GM18907 (cell line): ENCODE data around the gene MYRIP.
"Not testable (repeated sequence)": the region's sequence is repeated elsewhere in the genome, so short reads cannot be mapped to it uniquely, and the experiment has no call there.

Experiments used
- ATAC-seq: cut with Tn5 transposase; IDR thresholded peaks from one replicate; pipeline ENCODE4 v1.9.1; 2021; ENCODE audit warnings: mild to moderate bottlenecking, moderate library complexity; ENCODE audit not compliant: unreplicated experiment

MYRIP gene

DNA sequence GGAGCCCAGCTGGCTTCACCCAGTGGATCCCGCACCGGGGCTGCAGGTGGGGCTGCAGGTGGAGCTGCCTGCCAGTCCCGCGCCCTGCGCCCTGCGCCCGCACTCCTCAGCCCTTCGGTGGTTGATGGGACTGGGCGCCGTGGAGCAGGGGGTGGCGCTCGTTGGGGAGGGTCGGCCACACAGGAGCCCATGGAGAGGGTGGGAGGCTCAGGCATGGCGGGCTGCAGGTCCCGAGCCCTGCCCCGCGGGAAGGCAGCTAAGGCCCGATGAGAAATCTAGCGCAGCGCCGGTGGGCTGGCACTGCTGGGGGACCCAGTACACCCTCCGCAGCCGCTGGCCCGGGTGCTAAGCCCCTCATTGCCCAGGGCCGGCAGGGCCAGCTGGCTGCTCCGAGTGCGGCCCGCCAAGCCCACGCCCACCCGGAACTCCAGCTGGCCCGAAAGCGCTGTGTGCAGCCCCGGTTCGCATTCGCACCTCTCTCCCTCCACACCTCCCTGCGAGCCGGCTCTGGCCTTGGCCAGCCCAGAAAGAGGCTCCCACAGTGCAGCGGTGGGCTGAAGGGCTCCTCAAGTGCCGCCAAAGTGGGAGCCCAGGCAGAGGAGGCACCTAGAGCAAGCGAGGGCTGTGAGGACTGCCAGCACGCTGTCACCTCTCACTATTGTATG, 268.6 kb downstream of the MYRIP start:
- not testable (repeated sequence) for ATAC-seq

DNA sequence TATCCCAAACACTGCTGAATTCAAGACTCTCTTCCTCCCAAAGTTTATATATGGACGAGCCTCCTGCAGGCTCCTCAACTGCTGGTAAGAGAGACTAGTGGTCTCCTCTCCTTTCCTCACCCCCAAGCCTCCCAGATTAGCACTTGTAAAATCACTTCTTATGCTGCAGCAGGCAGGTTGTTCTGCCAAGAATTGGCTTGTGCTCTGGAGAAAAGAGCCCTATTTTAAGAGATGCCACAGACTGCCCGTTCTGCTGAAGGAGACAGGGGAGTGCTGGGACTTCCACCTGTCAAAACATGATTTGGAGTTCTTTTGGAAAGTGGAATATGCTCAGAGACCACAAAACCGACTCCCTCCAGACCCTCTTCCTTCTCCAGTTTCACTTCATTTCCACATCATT, 269.2 kb downstream of the MYRIP start:
- no peak for ATAC-seq

DNA sequence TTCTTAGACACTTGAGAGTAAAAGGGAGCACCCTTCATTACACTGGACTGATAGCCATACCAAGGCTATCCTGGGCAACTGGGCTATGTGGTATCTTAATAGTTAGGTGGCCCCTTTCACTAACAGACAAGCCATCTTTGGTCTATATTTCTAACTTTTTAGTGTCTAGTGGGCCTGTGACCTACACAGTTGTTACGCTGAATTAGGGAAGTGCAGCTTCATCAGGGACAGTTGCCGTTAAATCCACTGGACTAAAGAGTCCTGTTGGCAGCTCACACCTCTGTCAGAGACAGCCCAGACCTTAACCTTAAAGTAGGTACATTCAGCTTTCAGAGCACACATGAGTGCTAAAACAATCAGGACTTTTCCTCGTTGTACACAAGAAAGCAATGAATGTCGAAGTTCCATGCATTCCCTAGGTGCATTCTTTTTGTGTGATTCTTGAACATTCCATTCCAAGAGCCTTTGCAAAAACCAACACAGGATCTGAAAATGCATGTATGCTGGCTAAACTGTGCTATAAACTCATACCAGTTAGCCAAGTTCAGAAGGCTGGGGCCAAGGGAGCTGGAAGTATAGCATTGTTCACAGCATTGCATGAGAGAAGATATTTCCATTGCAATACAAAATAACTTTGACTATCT, 269.9 kb downstream of the MYRIP start:
- no peak for ATAC-seq

DNA sequence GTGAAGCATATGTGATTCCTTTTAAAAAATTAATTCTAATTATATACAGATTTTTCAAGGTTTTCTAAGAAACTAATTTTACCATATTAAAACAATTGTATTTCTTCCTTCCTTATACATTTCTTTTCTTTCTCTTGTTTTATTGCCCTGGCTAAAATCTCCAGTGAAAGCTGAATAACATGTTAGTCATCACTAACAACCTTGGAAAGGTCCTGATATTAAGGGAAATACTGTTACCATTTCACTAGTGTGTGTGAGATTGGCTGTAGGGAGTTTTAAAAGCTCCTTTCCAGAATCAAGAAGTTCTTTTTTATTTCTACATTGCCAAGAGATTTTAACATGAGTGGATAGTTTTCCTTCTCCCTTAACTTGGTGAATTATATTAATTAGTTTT, 270.4 kb downstream of the MYRIP start:
- no peak for ATAC-seq

DNA sequence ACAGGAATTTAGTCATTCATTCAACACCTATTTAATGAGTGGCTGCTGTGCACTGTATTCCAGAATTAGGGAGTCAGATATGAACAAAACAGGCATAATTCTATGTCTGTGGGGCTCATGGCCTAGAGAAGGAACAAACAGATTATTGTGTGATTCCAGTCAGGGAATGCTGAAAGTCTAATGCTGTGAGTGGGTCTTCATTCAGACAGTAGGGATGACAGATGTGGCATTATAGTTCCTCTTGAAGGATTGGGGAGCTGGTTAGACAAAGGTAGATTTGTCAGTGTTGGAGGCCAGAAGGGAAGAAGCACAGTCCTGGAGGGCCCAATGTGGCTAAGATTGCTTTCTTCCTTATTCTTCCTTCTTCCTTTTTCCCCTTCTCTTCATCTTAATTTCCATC, 273.7 kb downstream of the MYRIP start:
- ATAC-seq, result no peak

DNA sequence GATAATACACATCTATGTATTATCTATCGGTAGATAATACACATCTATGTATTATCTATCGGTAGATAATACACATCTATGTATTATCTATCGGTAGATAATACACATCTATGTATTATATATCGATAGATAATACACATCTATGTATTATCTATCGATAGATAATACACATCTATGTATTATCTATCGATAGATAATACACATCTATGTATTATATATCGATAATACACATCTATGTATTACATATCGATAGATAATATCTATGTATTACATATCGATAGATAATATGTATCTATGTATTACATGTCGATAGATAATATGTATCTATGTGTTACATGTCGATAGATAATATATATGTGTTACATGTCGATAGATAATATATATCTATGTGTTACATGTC, 275.0 kb downstream of the MYRIP start:
- ATAC-seq, result not testable (repeated sequence)

DNA sequence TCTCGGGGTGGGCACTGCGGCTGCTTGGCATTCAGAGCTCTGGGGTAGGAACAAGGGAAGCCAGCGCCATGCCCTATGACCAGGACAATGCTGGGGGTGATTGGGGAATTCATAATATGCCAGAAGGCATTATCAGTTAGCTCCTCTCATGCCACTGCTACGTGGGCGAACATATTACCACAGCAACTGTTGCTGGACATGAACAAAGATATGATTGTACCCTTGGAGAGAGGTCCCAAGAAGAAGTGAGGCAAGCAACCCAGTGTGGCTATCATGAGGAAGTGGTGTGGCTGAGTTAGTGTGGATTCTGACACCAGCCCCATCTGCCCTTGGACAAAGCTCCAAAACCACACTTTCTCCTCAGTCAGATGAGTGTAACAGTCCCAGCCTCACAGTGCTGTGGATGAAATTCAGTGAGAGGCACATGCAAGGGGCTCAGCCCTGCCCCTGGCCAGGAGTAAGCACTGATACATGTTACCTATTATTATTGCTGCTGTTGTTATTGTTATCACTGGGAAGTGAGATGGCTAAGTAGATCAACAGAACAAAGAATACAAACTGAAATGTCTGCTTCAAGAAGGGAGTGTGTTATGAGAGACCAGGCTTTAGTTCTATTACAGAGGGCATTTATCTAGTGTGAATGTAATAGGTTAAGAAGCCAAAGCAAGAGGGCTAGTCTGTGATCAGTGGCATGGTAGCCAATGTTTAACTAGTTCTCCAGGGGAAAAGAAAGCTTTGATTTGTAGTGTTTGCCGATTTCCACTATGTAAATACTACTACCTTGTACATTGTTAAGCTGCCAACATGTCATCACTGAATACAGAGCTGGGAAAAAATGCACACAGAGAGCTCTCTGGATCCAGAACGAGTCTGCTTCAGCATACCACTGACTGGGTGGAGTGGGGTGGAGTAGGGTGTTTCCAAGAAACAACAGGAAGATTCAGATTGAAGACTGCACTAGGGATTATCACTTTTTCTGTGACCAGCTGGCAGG, 277.8 kb downstream of the MYRIP start:
- ATAC-seq, result no peak

DNA sequence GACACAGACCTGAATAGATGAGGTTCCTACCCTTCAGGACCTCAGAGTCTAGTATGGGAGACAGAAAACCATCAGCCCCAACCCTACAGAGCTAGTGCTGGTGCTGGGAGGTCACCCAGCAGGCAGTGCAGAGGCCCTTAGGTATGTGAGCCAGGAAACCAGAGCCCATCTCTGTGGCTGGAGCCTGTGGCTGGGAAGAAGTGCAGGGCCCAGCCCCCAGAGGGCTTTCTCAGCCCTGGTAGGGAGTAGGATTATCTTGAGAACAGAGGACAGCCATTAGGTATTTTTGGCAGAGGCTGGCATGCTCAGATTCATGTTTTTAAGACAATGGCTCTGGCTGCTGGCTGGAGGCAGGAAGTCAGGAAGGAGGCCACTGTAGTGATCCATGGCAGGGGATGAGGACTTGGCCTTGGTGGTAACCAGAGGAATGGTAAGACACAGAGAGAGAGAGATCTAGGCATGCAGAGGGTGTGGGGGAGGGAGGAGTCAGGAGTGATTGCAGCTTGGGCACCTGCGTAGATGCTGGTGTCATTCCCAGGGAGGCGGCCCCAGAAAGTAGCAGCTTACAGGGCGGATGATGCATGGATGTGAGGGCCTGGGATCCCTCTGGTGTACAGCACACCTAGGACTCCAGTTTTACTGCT, 279.2 kb downstream of the MYRIP start:
- ATAC-seq, result no peak

DNA sequence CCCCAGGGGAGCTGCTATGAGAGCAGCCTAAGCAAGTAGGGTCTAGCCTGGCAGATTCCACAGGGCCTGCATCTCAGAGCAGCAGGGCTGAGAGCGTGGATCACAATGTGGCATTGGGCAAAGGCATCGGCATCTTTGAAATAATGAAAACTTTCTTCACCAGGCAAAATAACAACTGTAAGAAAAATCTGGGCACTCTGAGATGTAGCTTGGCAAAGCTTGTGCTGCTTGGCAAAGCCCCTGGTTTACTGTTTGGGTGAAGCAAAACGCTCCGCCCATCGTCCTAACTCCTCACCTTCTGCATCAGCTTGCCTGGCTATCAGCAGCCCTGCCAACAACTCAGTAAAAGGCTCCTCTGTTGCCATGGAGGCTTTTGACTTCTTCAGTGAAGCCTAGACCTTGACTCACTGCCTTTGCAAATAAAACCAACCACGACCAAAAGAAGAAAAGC, 287.3 kb downstream of the MYRIP start:
- no peak for ATAC-seq

DNA sequence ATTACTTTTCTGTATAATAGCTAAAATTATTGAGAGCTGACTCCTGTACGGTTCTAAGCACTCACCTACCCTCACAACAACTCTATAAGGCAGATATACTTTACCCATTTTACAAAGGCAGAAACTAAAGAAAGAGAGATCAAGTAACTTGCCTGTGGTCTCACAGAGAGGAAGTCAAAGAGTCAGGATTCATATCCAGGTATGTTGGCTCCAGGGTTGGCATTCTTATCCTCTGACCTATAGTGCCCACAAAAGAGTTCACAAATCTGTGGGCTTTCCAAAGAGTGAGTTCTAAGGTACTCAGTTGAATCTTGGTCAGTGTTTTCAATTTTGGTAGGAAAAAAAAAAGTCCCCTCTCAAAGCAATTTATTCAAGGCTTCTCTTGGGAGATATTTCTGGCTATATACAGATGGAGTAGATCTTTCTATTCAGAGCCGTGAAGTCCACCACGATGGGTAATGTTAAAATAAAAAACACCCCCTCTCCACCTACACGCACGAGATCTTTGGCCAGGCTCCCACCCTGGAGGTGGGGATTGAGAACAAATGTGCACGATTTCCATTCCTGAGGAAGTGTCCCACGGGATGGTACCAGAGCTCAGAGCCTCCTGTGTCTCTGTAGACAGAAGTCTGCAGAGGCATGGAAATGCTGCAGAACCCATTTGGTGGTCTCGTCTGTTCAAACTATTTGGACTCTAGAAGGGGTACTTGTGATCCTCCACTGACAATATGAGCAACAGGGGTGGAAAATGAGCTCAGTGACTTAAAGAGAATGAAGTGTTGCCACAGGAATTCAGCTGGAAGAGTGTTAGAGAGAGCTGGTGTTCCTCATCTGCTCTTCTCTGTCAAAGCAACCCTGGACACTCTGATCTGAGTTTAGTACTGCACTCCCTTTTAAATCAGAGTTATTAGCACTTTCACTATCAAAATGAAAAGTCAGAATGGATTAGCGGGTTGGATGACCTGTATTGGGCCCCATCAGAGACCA, 288.0 kb downstream of the MYRIP start:
- ATAC-seq, result no peak

DNA sequence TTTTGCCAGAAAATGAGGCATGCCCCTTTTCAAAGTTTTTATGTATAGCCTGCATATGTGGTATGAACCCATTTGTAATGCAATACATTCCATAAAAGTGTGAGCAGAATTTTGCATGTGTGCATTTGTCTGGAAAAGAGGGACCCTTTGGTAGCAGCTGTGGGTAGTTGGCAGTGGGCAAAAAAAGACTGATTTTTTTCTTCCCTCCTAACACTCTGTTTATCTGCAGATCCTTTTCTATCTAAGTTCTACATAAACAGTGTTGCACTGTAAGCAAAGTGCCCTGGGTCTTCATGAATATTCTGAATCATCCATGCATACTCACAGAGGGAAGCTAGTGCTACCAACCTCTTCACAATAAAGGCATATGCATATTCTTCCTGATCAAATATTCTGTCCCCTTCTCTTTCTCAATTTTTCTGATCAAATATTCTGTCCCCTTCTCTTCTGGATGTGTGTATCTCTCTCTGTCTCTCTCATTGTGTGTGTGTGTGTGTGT, 288.9 kb downstream of the MYRIP start:
- ATAC-seq, result no peak

DNA sequence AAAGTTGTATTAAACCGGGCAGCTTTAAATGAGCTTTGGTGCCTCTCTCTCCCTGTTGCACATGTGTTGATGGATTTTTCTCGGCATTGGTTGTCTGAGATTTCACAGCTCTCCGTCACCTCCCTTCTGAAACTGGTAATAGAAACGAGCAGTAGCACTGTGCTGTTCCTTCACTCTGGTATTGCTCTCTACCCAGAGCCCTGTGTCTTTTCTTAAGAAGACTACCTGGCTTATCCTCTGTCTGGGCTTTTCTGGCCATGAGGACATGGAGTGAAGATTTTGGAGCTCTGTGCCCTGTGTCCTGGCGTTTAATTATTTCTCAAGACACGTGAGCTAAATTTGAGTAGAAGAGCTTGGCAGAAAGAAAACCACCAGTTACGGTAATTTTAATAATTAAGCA, 290.5 kb downstream of the MYRIP start:
- ATAC-seq, result no peak

DNA sequence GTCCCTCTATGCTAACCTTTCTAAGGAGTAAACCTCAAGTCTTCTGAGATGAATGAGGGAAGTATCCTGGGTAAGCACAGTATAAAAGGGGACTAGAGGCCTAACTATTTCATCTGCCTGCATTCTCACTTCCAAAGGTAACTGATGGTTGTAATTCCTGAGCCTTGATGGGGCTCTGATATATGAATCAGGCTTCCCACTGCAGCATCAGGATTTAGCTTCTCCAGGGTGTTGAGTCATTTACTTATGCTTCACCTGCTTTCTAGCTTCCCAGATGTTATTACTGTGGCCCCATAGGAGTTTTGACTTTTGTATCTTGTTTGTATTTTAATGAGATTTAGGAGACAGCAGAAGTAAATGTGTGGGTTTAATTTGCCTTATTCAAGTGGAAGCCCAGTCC, 292.8 kb downstream of the MYRIP start:
- no peak for ATAC-seq

DNA sequence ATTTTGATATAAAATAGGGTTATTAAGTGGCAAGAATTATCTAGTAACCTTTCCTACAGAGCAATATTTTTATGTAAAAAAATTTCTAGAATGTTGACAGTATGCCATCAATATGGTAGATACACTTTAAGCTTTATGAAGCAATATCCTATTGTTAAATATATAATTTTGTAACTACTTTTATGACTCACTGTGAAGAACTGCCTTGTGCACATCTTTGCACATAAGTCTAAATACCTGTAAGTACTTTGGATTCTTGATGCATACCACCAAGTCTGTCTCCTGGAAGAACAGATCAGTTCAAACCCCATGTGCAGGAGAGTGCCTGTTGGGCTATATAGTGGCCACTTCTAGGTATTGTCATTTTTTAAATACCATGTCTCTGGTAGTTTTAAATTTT, 294.4 kb downstream of the MYRIP start:
- ATAC-seq, result no peak

DNA sequence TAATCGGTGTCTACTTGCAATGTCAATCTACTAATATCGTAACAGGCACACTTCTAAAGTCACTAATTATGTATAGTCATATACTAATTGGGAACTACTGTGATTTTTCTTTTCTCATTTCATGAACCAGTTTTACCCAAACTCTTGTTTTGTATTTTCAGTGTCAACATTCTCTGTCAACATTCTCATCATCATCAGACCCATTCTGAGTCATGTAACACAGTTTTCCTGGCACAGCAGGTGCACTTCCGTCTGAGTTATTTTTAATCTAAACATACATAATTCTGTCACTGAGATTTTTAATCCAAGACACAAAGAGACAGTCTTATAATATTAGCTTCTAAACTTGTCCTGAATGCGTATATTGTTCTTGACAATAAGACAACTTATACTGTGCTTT, 295.0 kb downstream of the MYRIP start:
- ATAC-seq, result no peak

DNA sequence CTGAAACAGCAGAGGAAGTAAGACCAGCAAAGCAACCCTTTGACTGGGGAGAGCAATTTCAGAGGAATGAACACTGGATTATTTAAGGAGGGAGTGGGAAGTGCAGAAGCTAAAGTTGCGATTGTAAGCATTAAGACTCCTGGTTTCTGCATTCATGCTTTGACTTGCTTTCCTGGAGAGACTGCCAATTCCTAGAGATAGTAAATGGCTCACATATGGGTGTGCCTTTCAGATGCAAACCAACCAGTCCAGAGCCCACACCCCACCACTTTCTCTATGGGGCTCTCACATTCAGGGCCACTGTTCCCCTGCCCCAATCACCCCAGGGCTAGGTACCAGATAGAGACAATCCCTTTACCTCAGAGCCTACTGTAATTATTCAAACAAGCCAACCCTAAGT, 299.2 kb downstream of the MYRIP start:
- no peak for ATAC-seq

DNA sequence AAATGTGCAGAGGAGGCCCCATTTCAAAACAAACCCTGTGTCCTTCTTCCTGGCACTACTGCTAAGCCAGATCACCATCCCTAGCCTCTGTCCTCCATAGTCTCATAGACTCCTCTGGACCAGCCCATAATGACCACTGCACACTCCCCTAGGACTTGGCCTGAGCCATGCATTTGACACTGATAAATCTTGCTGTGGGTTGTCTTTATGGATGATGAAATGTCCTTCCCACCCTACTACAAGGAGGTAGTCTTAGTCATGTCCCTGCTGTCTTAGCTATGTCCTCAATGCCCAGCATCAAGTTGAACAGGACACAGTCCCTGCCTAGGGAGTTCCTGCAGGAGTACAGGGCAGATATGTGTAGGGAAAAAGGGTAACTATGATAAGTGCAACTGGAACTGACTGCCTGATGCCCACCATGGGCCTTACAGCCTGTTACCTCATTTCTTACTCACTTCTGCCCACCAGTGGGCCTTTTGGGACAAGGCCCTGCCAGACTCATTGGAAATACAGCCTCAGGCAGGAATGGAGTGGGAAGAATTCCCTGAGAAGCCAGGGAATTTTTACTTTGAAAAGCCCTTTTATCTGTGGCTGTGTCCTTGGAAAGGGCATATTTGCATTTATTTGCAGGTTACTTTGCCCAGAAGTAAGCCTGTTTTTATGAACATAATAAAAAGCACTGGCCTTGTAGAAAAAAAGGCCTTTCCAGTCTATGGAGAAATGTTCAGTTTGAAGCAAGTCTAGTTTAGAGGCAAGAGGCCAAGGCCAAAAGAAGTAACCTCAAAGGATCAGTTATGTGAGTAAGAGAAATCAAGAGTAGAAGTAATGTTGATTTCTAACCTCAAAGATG, 300.5 kb downstream of the MYRIP start:
- no peak for ATAC-seq

DNA sequence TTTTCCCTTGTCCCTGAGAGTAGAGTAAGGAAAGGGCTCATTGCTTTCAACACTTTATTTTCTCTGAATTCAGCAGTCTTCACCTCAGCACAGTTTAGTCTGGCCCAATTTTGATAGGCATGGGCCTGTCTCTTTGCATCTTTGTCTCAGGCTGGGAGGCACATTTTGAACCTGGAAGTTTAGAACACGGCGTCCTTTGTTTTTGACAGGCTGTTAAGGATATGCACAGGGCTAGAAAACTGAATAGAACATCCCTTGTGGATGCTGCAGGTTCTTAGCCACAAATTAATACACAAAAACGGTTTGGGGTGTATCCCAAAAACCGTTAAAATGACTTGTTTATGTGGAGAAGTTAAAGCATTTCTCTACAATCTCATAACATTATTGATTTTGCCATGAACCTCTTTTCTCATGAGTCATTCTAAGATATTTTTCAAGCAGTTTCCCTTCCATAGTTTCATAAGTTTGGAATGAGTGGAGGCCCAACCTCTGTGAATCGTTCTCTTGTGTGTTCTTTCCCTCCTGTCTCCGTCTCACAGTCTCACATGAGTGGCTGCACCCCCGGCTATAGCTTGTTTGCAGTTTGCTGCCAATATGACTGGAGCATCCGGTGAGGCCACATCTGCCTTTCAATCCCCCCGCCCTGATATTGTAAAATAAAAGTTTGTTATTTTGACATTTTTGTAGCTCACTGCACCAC, 307.2 kb downstream of the MYRIP start:
- ATAC-seq, result no peak
